ENCODE data around the gene EIF1AX. TPM values are rescaled to one million over a fixed set of nuclear protein-coding genes. Genes with fewer than 3 reads are reported as not detected.

Gene EIF1AX
- polyA plus RNA-seq, 1 experiment: 12.8 TPM

DNA sequence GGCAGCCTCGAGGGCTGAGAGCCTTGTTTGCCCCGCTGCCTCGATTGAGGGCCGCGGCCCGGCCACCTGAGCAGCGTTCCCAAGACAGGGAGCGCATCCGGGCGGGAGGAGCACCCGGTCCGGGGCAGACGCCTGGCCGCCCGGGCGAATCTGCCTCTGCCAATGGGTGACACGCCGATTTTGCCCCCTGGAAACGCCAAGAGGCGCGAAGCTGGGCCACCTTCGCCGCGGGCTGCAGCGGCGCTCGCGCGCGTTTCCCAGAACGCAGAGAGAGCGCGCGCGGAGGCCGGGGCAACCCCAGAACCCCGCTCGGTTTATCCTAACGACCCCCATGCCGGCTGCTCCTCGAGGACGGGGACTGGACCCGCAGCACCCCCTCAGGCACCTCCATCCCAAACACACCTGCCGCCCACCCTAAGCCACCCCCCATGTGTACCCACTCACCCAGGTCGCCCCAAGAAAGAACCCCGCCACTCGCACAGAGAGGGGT lies 25.5 kb downstream of the EIF1AX start:
- H3K36me3 ChIP-seq (ENCODE audit: control insufficient read depth, insufficient read depth, low read length): no peaks in the 10 kb centered on the region
- ChIA-PET CTCF (interaction anchor here (0.6 kb wide), 1 partner anchor 167 kb away, joined by 4 read pairs; no protein-coding TSS in a partner anchor), POLR2A (interaction anchor here (0.6 kb wide), 1 partner anchor 15 kb away, joined by 3 read pairs; no protein-coding TSS in a partner anchor)
- H3K27me3 ChIP-seq (ENCODE audit: control insufficient read depth, insufficient read depth, low read length): peaks cover 3% of the 10 kb centered on the region
- no peak for TF ChIP-seq CTCF (IDR thresholded peaks at IDR 0.05; ENCODE audit: insufficient read depth, low read depth, low read length)
- DNase-seq (ENCODE audit: low read depth): no peak
- peak overlapping the region; percentile 25 for H3K4me3 ChIP-seq (ENCODE audit: low read depth, low read length)

- no peak for DNase-seq (ENCODE audit: low read depth)
- POLR2A ChIA-PET: no interaction called here
- H3K4me3 ChIP-seq (ENCODE audit: low read depth, low read length): no peak overlapping the region
- H3K36me3 ChIP-seq (ENCODE audit: control insufficient read depth, insufficient read depth, low read length): no peaks in the 10 kb centered on the region
- CTCF ChIA-PET: no interaction called here
- peaks cover 3% of the 10 kb centered on the region for H3K27me3 ChIP-seq (ENCODE audit: control insufficient read depth, insufficient read depth, low read length)
- no peak for TF ChIP-seq CTCF (IDR thresholded peaks at IDR 0.05; ENCODE audit: insufficient read depth, low read depth, low read length)
Measured at GRCh38 chrX:20112022-20112774, 29.4 kb downstream of the EIF1AX start.

GRCh38 chrX:20111271-20111670 lies 30.4 kb downstream of the EIF1AX start:
- CTCF ChIA-PET: no interaction called here
- no peak overlapping the region for H3K4me3 ChIP-seq (ENCODE audit: low read depth, low read length)
- no peaks in the 10 kb centered on the region; the same call in 1 of the 2 replicates for H3K27me3 ChIP-seq (ENCODE audit: control insufficient read depth, insufficient read depth, low read length)
- H3K36me3 ChIP-seq (ENCODE audit: control insufficient read depth, insufficient read depth, low read length): no peaks in the 10 kb centered on the region
- POLR2A ChIA-PET: no interaction called here
- TF ChIP-seq CTCF (IDR thresholded peaks at IDR 0.05; ENCODE audit: insufficient read depth, low read depth, low read length): no peak
- DNase-seq (ENCODE audit: low read depth): no peak

DNA sequence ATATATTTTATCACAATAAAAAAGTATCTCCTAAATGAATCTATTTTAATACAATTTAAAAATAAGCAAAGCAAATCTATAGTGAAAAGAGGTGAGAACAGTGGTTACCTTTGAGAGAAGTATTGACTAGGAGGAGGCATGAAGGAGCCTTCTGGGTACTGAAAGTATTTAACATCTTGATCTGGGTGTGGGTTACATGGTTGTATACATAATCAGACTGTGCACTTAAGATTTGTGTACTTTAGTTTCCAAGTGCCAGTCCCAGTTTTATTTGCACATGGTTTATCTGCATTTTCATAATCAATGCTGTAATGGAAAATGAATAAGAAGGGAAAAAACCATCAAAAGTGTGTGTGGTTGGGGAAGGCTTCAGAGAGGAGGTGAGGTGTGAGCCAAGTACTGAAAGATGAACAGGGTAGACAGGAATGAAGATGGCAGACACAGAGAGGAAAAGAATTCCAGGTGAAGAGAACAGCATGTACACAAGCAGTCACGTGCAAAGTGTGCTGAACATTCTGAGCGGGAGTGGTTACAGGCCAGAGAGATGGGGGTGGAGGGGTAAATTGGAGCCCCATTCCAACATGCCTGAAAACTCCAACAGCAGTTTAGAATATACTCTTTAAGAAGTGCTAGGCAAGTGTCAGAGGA lies 39.6 kb downstream of the EIF1AX start:
- no peak overlapping the region for H3K4me3 ChIP-seq (ENCODE audit: low read depth, low read length)
- no peak for DNase-seq (ENCODE audit: low read depth)
- no peaks in the 10 kb centered on the region for H3K27me3 ChIP-seq (ENCODE audit: control insufficient read depth, insufficient read depth, low read length)
- ChIA-PET CTCF (no interaction called here), POLR2A (no interaction called here)
- no peaks in the 10 kb centered on the region for H3K36me3 ChIP-seq (ENCODE audit: control insufficient read depth, insufficient read depth, low read length)
- no peak for TF ChIP-seq CTCF (IDR thresholded peaks at IDR 0.05; ENCODE audit: insufficient read depth, low read depth, low read length)

- no peak for TF ChIP-seq CTCF (IDR thresholded peaks at IDR 0.05; ENCODE audit: insufficient read depth, low read depth, low read length)
- DNase-seq (ENCODE audit: low read depth): no peak
- Histone ChIP-seq H3K4me3 (ENCODE audit: low read depth, low read length) (no peak overlapping the region), H3K36me3 (ENCODE audit: control insufficient read depth, insufficient read depth, low read length) (no peaks in the 10 kb centered on the region), H3K27me3 (ENCODE audit: control insufficient read depth, insufficient read depth, low read length) (no peaks in the 10 kb centered on the region)
- CTCF ChIA-PET: no interaction called here
- POLR2A ChIA-PET: no interaction called here
Measured at GRCh38 chrX:20091499-20091898, 50.1 kb downstream of the EIF1AX start.

Measured in BJ (cell line).